WTC11 (cell line): ENCODE data around the gene PPP2R5A. TPM values are rescaled to one million over a fixed set of nuclear protein-coding genes. Genes with fewer than 3 reads are reported as not detected.

Source experiments
- ATAC-seq: fragments of 200-7000 bp; cut with Tn5 transposase; 2 replicates; pipeline ENCODE4 v1.10.0; 2021; ENCODE audit warnings: mild to moderate bottlenecking, moderate library complexity
- CTCF ChIA-PET: fragments of 300-600 bp; sonication (Branson Sonifier 250); formaldehyde crosslinking; loops from one replicate; lab custom pipeline; 2021; ENCODE audit warnings: antibody characterized with exemption; lab: Charles Lee
- POLR2A ChIA-PET: fragments of 350-600 bp; sonication (Branson Sonifier 250); formaldehyde crosslinking; loops from one replicate; lab custom pipeline; 2021; ENCODE audit warnings: antibody characterized with exemption; lab: Charles Lee
- DNase-seq: peaks from one replicate; pipeline ENCODE4 v3.0.0; 2021; ENCODE audit warnings: low spot score
- H3K27ac Mint-ChIP-seq: 2 replicates; pipeline ENCODE4 v1.8.0; 2021; ENCODE audit warnings: mixed read lengths
- H3K27me3 Mint-ChIP-seq: 2 replicates; pipeline ENCODE4 v1.8.0; 2021; ENCODE audit warnings: low read depth, mild to moderate bottlenecking, moderate library complexity, mixed read lengths
- H3K36me3 Mint-ChIP-seq: 2 replicates; pipeline ENCODE4 v1.8.0; 2021; ENCODE audit warnings: mixed read lengths
- H3K4me1 Mint-ChIP-seq: 2 replicates; pipeline ENCODE4 v1.8.0; 2022; ENCODE audit warnings: mixed read lengths
- H3K4me3 Mint-ChIP-seq: 2 replicates; pipeline ENCODE4 v1.8.0; 2021; ENCODE audit warnings: mild to moderate bottlenecking, moderate library complexity, mixed read lengths
- H3K9me3 Mint-ChIP-seq: 2 replicates; pipeline ENCODE4 v1.8.0; 2021; ENCODE audit warnings: mixed read lengths
- E2F4 ChIP-seq: sonication (generic); formaldehyde crosslinking; IDR thresholded peaks from 2 replicates; pipeline ENCODE4 v1.8.1; 2022; ENCODE audit warnings: low read depth, mild to moderate bottlenecking, moderate library complexity, missing genetic modification reagents, borderline replicate concordance
- ERG ChIP-seq: fragments of 250-450 bp; sonication (Bioruptor Pico); IDR thresholded peaks from 2 replicates; pipeline ENCODE4 v1.8.0; 2021; ENCODE audit warnings: mild to moderate bottlenecking
- ESRRA ChIP-seq: sonication (generic); formaldehyde crosslinking; IDR thresholded peaks from 2 replicates; pipeline ENCODE4 v1.8.1; 2022; ENCODE audit warnings: mild to moderate bottlenecking, missing genetic modification reagents, borderline replicate concordance
- FOXP1 ChIP-seq: sonication (generic); formaldehyde crosslinking; IDR thresholded peaks from 2 replicates; pipeline ENCODE4 v1.8.0; 2022; ENCODE audit warnings: missing genetic modification reagents, mild to moderate bottlenecking, moderate library complexity, borderline replicate concordance
- GTF2I ChIP-seq: fragments of 250-450 bp; sonication (Bioruptor Pico); conservative IDR thresholded peaks from 2 replicates; pipeline ENCODE4 v1.4.0; 2021; ENCODE audit warnings: mild to moderate bottlenecking
- HMGA2 ChIP-seq: fragments of 250-450 bp; sonication (Bioruptor Pico); IDR thresholded peaks from 2 replicates; pipeline ENCODE4 v1.4.0; 2021; ENCODE audit warnings: mild to moderate bottlenecking, moderate library complexity
- IRF1 ChIP-seq: sonication (generic); formaldehyde crosslinking; IDR thresholded peaks from 2 replicates; pipeline ENCODE4 v1.8.0; 2023; ENCODE audit warnings: missing genetic modification reagents
- IRF2 ChIP-seq: sonication (generic); formaldehyde crosslinking; IDR thresholded peaks from 2 replicates; pipeline ENCODE4 v1.8.0; 2022; ENCODE audit warnings: low read depth, missing genetic modification reagents, borderline replicate concordance
- NFYB ChIP-seq: sonication (generic); formaldehyde crosslinking; conservative IDR thresholded peaks from 2 replicates; pipeline ENCODE4 v1.8.0; 2022; ENCODE audit warnings: low read depth, missing genetic modification reagents
- PRDM15 ChIP-seq: sonication (generic); formaldehyde crosslinking; IDR thresholded peaks from 2 replicates; pipeline ENCODE4 v1.8.0; 2022; ENCODE audit warnings: missing genetic modification reagents
- PRRX2 ChIP-seq: fragments of 250-450 bp; sonication (Bioruptor Pico); IDR thresholded peaks from 2 replicates; pipeline ENCODE4 v1.8.0; 2021; ENCODE audit warnings: mild to moderate bottlenecking
- SMAD3 ChIP-seq: sonication (generic); formaldehyde crosslinking; IDR thresholded peaks from 2 replicates; pipeline ENCODE4 v1.8.0; 2022; ENCODE audit warnings: missing genetic modification reagents, mild to moderate bottlenecking, borderline replicate concordance
- SMAD4 ChIP-seq: sonication (generic); formaldehyde crosslinking; IDR thresholded peaks from 2 replicates; pipeline ENCODE4 v1.8.0; 2022; ENCODE audit warnings: mild to moderate bottlenecking, missing genetic modification reagents
- TEAD4 ChIP-seq: sonication (generic); formaldehyde crosslinking; IDR thresholded peaks from 2 replicates; pipeline ENCODE4 v1.8.0; 2022; ENCODE audit warnings: mild to moderate bottlenecking, missing genetic modification reagents
- USF1 ChIP-seq: sonication (generic); formaldehyde crosslinking; IDR thresholded peaks from 2 replicates; pipeline ENCODE4 v1.8.0; 2022; ENCODE audit warnings: mild to moderate bottlenecking, missing genetic modification reagents
- ZNF121 ChIP-seq: sonication (generic); formaldehyde crosslinking; IDR thresholded peaks from 2 replicates; pipeline ENCODE4 v1.8.0; 2023; ENCODE audit warnings: missing genetic modification reagents
- ZNF232 ChIP-seq: sonication (generic); formaldehyde crosslinking; IDR thresholded peaks from 2 replicates; pipeline ENCODE4 v1.8.0; 2022; ENCODE audit warnings: mild to moderate bottlenecking, missing genetic modification reagents
- ZNF263 ChIP-seq: sonication (generic); formaldehyde crosslinking; IDR thresholded peaks from 2 replicates; pipeline ENCODE4 v1.8.1; 2022; ENCODE audit warnings: low read depth, mild to moderate bottlenecking, moderate library complexity, missing genetic modification reagents
- ZNF416 ChIP-seq: fragments of 250-450 bp; sonication (Bioruptor Pico); IDR thresholded peaks from 2 replicates; pipeline ENCODE4 v1.9.0; 2021; ENCODE audit warnings: mild to moderate bottlenecking, inconsistent platforms
- ZNF423 ChIP-seq: fragments of 250-450 bp; sonication (Bioruptor Pico); IDR thresholded peaks from 2 replicates; pipeline ENCODE4 v2.1.2; 2022; ENCODE audit warnings: mild to moderate bottlenecking, moderate library complexity
- ZNF671 ChIP-seq: fragments of 250-450 bp; sonication (Bioruptor Pico); IDR thresholded peaks from 2 replicates; pipeline ENCODE4 v1.8.0; 2021; ENCODE audit warnings: mild to moderate bottlenecking
- total RNA-seq: library from RNA; stranded (reverse); gene quantifications from 3 replicates; pipeline ENCODE4 v1.2.3, GENCODE V29; 2021

PPP2R5A gene
- total RNA-seq, 1 experiment from 2014 or later, result 35.9 TPM

GRCh38 chr1:212326541-212326940 lies 41.3 kb downstream of the PPP2R5A start:
- Mint-ChIP-seq H3K4me1 (no peaks in the 10 kb centered on the region), H3K9me3 (peaks cover 7% of the 10 kb centered on the region), H3K4me3 (no peak overlapping the region), H3K36me3 (peaks cover 11% of the 10 kb centered on the region), H3K27ac (no peak overlapping the region), H3K27me3 (no peaks in the 10 kb centered on the region)
- TF ChIP-seq USF1 (CRISPR knock-in tag) (no peak), IRF2 (CRISPR knock-in tag) (no peak), ZNF423 (no peak)
- ATAC-seq (no peak), DNase-seq (no peak)
- ChIA-PET POLR2A (no interaction called here), CTCF (interaction anchor here (0.8 kb wide), 1 partner anchor 58 kb away, joined by 3 read pairs; no protein-coding TSS in a partner anchor)

- H3K27ac Mint-ChIP-seq, result no peak overlapping the region
- no peak overlapping the region for H3K4me3 Mint-ChIP-seq
- no peak for ATAC-seq
- H3K36me3 Mint-ChIP-seq, result peaks cover 6% of the 10 kb centered on the region
- CTCF ChIA-PET, result interaction anchor here (0.7 kb wide), 1 partner anchor 258 kb away, joined by 3 read pairs; no protein-coding TSS in a partner anchor
- H3K9me3 Mint-ChIP-seq, result peaks cover 3% of the 10 kb centered on the region
- TF ChIP-seq ZNF263 (CRISPR knock-in tag) (no peak), NFYB (CRISPR knock-in tag) (no peak), ESRRA (CRISPR knock-in tag) (no peak), HMGA2 (no peak), GTF2I (CRISPR knock-in tag) (no peak), PRDM15 (no peak), ERG (CRISPR knock-in tag) (no peak), ZNF121 (CRISPR knock-in tag) (no peak), TEAD4 (CRISPR knock-in tag) (no peak), IRF2 (CRISPR knock-in tag) (no peak), SMAD4 (CRISPR knock-in tag) (no peak), FOXP1 (CRISPR knock-in tag) (no peak)
- no peaks in the 10 kb centered on the region for H3K4me1 Mint-ChIP-seq
- H3K27me3 Mint-ChIP-seq, result no peaks in the 10 kb centered on the region
- POLR2A ChIA-PET, result no interaction called here
- no peak for DNase-seq
These were observed 43.0 kb downstream of the PPP2R5A start for GRCh38 chr1:212328248-212328647.

- no peak for ATAC-seq
- CTCF ChIA-PET, result no interaction called here
- Mint-ChIP-seq H3K4me1 (no peaks in the 10 kb centered on the region), H3K36me3 (peaks cover 12% of the 10 kb centered on the region), H3K9me3 (no peaks in the 10 kb centered on the region)
- no peak for TF ChIP-seq ERG (CRISPR knock-in tag)
- no peak for TF ChIP-seq USF1 (CRISPR knock-in tag)
- TF ChIP-seq E2F4 (CRISPR knock-in tag), result no peak
- no peak for TF ChIP-seq ZNF232 (CRISPR knock-in tag)
- TF ChIP-seq PRRX2, result no peak
- no peak for TF ChIP-seq ZNF671 (CRISPR knock-in tag)
- TF ChIP-seq SMAD3, result no peak
- TF ChIP-seq IRF1 (CRISPR knock-in tag), result no peak
- no peak for TF ChIP-seq ZNF416 (CRISPR knock-in tag)
- TF ChIP-seq, all 79 proteins: peak for 0
- H3K27me3 Mint-ChIP-seq, result no peaks in the 10 kb centered on the region
- H3K4me3 Mint-ChIP-seq, result no peak overlapping the region
- POLR2A ChIA-PET, result no interaction called here
- no peak for DNase-seq
- H3K27ac Mint-ChIP-seq, result no peak overlapping the region
These were observed 43.9 kb downstream of the PPP2R5A start for GRCh38 chr1:212329105-212329504.
